Peyer's patch (tissue), 4 donors: Measurements from ENCODE around the gene FURIN. TPM values are rescaled to one million over a fixed set of nuclear protein-coding genes. Genes with fewer than 3 reads are reported as not detected.
A peak's percentile ranks its signal among the peaks of the same experiment; 100 is the strongest.

Experiments used
- DNase-seq, 3 donors: peaks; one replicate each; pipeline ENCODE4 v3.0.0-alpha.2; 2017 to 2019
- H3K27ac ChIP-seq, 4 donors: fragments of 200-600 bp; sonication (generic); one replicate each; pipeline ENCODE4 v1.5.1; 2016 to 2019
- H3K27me3 ChIP-seq, 2 donors: fragments of 200-600 bp; sonication (generic); one replicate each; pipeline ENCODE4 v1.5.1; 2019
- H3K36me3 ChIP-seq, 3 donors: fragments of 200-600 bp; sonication (generic); one replicate each; pipeline ENCODE4 v1.5.1; 2016 to 2019
- H3K4me1 ChIP-seq, 4 donors: fragments of 200-600 bp; sonication (generic); one replicate each; pipeline ENCODE4 v1.5.1; 2016 to 2019
- H3K4me3 ChIP-seq, 4 donors: fragments of 200-600 bp; sonication (generic); 1 replicate in 3 of 4; 2 replicates in 1 of 4; pipeline ENCODE4 v1.5.1; 2016 to 2019; ENCODE audit warnings: mild to moderate bottlenecking in 1 of 4
- H3K9me3 ChIP-seq, 4 donors: fragments of 200-600 bp; sonication (generic); one replicate each; pipeline ENCODE4 v1.5.1; 2016 to 2019; ENCODE audit warnings: mild to moderate bottlenecking in 1 of 4
- CTCF ChIP-seq, 6 experiments: fragments of 450-650 bp in 4 of 6; fragments of 200-600 bp in 2 of 6; sonication (generic) in 1 of 6; IDR thresholded peaks; one replicate each; pipeline ENCODE4 v1.5.1; 2017 to 2019; ENCODE audit warnings: antibody characterized with exemption in 6 of 6, mild to moderate bottlenecking in 3 of 6, moderate library complexity in 1 of 6
- POLR2A ChIP-seq, 2 donors: fragments of 450-650 bp; IDR thresholded peaks; one replicate each; pipeline ENCODE4 v1.5.1; 2017; ENCODE audit warnings: antibody characterized with exemption in 2 of 2, mild to moderate bottlenecking in 2 of 2, moderate library complexity in 2 of 2
- total RNA-seq, 4 donors: library from RNA; depleted of rRNA; stranded (reverse); fragments of >200 nt; gene quantifications; one replicate each; pipeline ENCODE4 v1.1.0, GENCODE V29; 2016

FURIN gene
- total RNA-seq, 4 donors from 2014 or later, result 53.6 to 76.7 (median 70.1) TPM

- peak overlapping the region in 2 of 4 donors; percentile 95 to 99 for H3K4me3 ChIP-seq
- H3K27ac ChIP-seq, result peak overlapping the region; percentile 85 to 97 (median 90)
- DNase-seq, result peak; percentile 40 to 80 (median 57)
- H3K36me3 ChIP-seq, result no peaks in the 10 kb centered on the region
- TF ChIP-seq POLR2A (IDR thresholded peaks at IDR 0.05) (no peak), CTCF (IDR thresholded peaks at IDR 0.05) (no peak)
- peaks cover 7 to 43% (median 8%) of the 10 kb centered on the region in 4 donors for H3K4me1 ChIP-seq
- H3K27me3 ChIP-seq, result no peaks in the 10 kb centered on the region
- no peaks in the 10 kb centered on the region for H3K9me3 ChIP-seq
Measured at GRCh38 chr15:90869601-90870353, 1.4 kb downstream of the FURIN start.

DNA sequence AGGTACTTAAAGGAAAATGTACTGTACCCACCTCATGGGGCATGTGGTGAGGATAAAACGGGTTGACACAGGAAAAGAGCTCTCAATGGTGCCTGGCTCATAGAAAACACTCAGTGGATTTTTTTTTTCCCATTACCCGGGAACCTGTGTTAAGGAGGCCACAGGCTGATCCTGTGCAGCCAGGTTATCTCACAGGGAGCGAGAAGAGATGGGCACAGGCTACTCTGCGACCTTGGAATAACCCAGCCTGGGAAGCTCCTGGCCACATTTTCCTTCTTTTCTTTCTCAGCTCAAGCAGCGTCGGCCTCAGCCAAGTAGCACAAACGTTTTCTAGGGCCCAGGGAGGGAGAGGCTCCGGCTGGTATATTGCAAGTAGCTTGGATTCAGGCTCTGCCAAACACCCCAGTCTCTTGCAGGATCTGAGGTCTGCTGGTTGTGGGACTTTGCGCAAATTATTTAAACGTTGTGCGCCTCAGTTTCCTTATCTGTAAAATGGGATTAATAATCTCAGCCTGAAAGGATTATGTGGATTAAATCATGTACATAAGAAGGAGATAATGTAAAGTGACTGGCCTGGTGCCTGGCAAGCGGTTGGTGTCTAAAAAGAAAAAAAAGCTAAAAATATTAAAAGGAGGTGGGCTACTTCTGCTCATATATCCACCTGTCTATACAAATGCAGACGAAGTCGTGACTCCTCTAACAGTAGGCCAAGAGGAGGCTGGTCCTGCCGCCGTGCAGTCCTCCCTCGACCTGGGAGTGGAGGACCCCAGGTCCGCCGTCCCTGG, 2.2 kb downstream of the FURIN start:
- DNase-seq, result no peak
- Histone ChIP-seq H3K27ac (peak overlapping the region; percentile 85 to 97 (median 90)), H3K4me1 (peaks cover 7 to 43% (median 8%) of the 10 kb centered on the region in 4 donors), H3K27me3 (no peaks in the 10 kb centered on the region), H3K36me3 (peaks cover 0 to 2% (median 0%) of the 10 kb centered on the region in 3 donors), H3K4me3 (peak overlapping the region; percentile 94 to 99 (median 96)), H3K9me3 (no peaks in the 10 kb centered on the region)
- TF ChIP-seq POLR2A (IDR thresholded peaks at IDR 0.05) (no peak), CTCF (IDR thresholded peaks at IDR 0.05) (no peak)

DNA sequence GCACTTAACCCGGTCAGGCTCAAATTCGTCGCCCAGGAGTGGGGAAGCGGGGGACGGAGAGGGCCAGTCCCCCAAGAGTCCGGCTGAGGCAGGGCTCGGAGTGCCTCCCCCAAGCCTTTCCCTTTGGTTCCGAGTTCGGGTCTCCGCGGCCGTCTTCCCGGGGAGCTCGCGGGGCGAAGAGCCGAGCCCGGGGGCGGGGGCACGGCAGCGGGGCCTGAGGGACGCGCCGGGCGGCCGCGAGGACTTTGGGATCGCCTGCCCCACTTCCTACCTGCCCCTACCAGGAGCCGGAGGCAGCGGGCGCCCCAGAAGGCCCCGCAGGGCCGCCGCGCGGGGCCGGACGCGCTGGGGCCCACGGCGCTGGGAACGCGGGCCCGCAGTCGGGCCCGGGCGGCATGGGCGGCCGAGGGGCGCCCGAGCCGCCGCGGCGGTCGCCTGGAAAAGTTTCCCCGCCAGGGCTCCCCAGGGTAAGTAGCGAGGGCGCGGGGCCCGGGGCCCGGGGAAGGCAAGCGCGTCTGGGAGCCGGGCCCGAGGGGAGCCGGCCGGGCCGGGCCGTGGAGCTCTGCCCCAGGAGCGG, 2.8 kb downstream of the FURIN start:
- Histone ChIP-seq H3K27ac (peak overlapping the region; percentile 85 to 97 (median 90)), H3K36me3 (peaks cover 0 to 9% (median 0%) of the 10 kb centered on the region in 3 donors), H3K9me3 (no peaks in the 10 kb centered on the region), H3K4me1 (peaks cover 7 to 43% (median 8%) of the 10 kb centered on the region in 4 donors), H3K4me3 (peak overlapping the region; percentile 94 to 99 (median 96)), H3K27me3 (no peaks in the 10 kb centered on the region)
- TF ChIP-seq CTCF (IDR thresholded peaks at IDR 0.05) (no peak), POLR2A (IDR thresholded peaks at IDR 0.05) (no peak)
- peak in 2 of 3 donors; percentile 63 to 71 for DNase-seq

DNA sequence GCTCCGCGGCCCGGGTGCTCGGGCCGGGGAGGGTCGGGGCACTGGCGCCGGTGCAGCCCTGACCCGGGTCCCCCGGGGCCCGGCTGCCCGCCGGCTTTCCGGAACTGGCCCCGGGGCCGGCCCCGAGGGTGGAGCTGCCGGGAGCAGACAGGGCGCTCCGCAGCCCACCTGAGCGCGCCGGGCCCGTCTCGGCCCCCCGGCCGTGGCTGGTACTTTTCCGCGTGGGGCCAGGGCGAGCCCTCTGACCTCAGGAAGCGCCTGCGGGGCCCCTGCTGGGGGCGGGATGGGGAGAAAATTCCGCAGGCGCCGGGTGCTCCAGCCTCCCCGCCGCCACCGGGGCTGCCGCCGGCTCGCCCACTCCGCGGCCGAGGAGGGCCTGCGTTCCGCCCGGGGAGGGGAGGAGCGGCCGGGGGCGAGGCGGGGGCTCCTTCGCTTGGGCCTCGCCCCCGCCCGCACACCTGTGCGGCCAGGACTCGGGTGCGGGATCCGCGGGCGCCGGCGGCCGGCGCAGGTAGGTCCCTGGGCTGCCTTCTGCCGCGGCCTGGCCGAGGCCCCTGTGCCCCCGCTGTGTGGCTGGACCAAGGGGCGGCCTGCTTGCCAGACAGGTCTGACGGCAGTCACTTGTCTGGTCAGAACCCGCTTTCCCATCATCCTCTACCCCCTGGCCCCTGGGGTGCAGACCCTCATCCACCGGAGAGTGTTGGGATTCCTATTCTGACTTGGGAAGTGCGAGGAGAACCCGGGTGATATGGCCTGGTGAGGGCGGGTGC, 3.5 kb downstream of the FURIN start:
- Histone ChIP-seq H3K36me3 (peaks cover 0 to 15% (median 0%) of the 10 kb centered on the region in 3 donors), H3K27me3 (no peaks in the 10 kb centered on the region), H3K9me3 (no peaks in the 10 kb centered on the region), H3K27ac (peak overlapping the region; percentile 85 to 97 (median 90)), H3K4me1 (peaks cover 7 to 43% (median 8%) of the 10 kb centered on the region in 4 donors), H3K4me3 (peak overlapping the region; percentile 94 to 99 (median 96))
- TF ChIP-seq POLR2A (IDR thresholded peaks at IDR 0.05), result no peak
- no peak for TF ChIP-seq CTCF (IDR thresholded peaks at IDR 0.05)
- DNase-seq, result peak in 1 of 3 donors; percentile 69
